ENCODE data around the gene PSMC3. TPM values are rescaled to one million over a fixed set of nuclear protein-coding genes. Genes with fewer than 3 reads are reported as not detected.
A peak's percentile ranks its signal among the peaks of the same experiment; 100 is the strongest.

The PSMC3 gene
- total RNA-seq, 2 donors from 2014 or later = 99.2 to 133 TPM

DNA sequence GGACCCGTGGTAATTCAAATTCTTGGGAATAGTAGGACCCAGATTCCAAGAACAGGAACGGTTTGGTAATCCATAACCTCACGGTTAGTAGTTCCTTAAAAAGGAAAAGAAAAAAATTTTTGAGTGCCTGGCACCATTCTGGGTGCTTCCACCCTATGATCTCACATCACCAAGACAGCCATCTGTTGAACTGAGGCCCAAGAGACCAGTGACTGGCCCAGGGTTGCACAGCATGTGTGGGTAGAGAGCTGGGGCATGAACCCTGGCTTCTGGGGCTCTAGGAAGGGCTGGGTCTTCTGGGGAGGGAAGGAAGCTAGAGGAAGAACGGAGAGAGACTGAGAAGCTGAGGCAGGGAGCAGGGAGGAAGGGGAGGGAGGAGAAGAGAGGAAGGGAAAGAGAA lies 43.2 kb downstream of the PSMC3 start:
- Histone ChIP-seq H3K9me3 (no peaks in the 10 kb centered on the region), H3K36me3 (no peaks in the 10 kb centered on the region), H3K27me3 (replicated peaks; ENCODE audit: insufficient read depth) (no peaks in the 10 kb centered on the region), H3K4me3 (no peak overlapping the region), H3K27ac (no peak overlapping the region), H3K4me1 (replicated peaks) (no peaks in the 10 kb centered on the region)
- 63% methylated on average over 4 of the region's 4 CpGs for WGBS
- no peak for DNase-seq (ENCODE audit: low spot score)
- TF ChIP-seq POLR2A (IDR thresholded peaks at IDR 0.05) (no peak), POLR2AphosphoS5 (IDR thresholded peaks at IDR 0.05) (no peak), CTCF (IDR thresholded peaks at IDR 0.05) (no peak)
- intact Hi-C loops (cut with DNase I) = no loop called here

DNA sequence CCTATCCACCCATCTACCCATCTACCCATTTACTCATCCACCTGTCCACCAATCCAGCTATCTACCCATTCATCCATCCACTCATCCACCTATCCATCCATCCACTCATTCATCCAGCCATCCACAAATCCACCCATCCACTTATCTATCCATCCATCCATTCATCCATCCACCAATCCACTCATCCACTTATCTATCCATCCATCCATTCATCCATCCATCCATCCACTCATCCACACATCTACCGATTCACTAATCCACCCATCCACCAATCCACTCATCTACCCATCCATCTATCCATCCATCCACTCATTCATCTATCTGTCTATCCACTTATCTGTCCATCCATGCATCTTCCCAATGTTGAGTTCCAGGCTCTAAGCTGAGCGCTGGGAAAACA lies 46.2 kb downstream of the PSMC3 start:
- intact Hi-C loops (cut with DNase I) = no loop called here

GRCh38 chr11:47379317-47379716 lies 46.9 kb downstream of the PSMC3 start:
- intact Hi-C loops (cut with DNase I) = loop anchor here (10.0 kb wide), 1 partner anchor 475 kb away; no protein-coding TSS in a partner anchor
- H3K36me3 ChIP-seq = no peaks in the 10 kb centered on the region
- H3K4me1 ChIP-seq (replicated peaks) = no peaks in the 10 kb centered on the region
- no peaks in the 10 kb centered on the region for H3K9me3 ChIP-seq
- WGBS = 83% methylated on average over 2 of the region's 2 CpGs
- no peak overlapping the region for H3K4me3 ChIP-seq
- no peak for TF ChIP-seq POLR2AphosphoS5 (IDR thresholded peaks at IDR 0.05)
- no peak for TF ChIP-seq CTCF (IDR thresholded peaks at IDR 0.05)
- TF ChIP-seq POLR2A (IDR thresholded peaks at IDR 0.05) = no peak
- no peaks in the 10 kb centered on the region for H3K27me3 ChIP-seq (replicated peaks; ENCODE audit: insufficient read depth)
- H3K27ac ChIP-seq = no peak overlapping the region
- no peak for DNase-seq (ENCODE audit: low spot score)

More for the DNA sequence above, 46.2 kb downstream of the PSMC3 start:
- Histone ChIP-seq H3K9me3 (no peaks in the 10 kb centered on the region), H3K4me3 (no peak overlapping the region), H3K36me3 (no peaks in the 10 kb centered on the region), H3K27ac (no peak overlapping the region), H3K4me1 (replicated peaks) (no peaks in the 10 kb centered on the region), H3K27me3 (replicated peaks; ENCODE audit: insufficient read depth) (no peaks in the 10 kb centered on the region)
- DNase-seq (ENCODE audit: low spot score) = no peak
- TF ChIP-seq POLR2AphosphoS5 (IDR thresholded peaks at IDR 0.05) = no peak
- no peak for TF ChIP-seq CTCF (IDR thresholded peaks at IDR 0.05)
- no peak for TF ChIP-seq POLR2A (IDR thresholded peaks at IDR 0.05)
- WGBS = 93% methylated on average over 2 of the region's 2 CpGs

DNA sequence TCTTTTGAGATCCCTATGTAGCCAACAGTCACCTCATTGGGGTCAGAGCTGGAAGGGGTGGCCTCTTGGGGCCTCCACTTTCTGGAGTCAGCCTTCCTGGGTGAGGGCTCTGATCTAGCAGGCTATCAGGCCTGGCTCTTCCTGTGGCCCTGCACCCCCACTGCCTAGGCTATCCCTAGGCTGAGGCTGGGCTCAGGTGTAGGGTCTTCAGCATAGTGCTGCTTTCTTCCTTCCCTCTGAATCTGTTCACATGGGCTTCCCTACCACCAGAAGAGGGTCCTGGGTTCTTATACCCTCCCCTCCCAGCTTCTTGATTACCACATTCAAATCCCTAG lies 47.4 kb downstream of the PSMC3 start:
- no peaks in the 10 kb centered on the region for H3K36me3 ChIP-seq
- H3K27ac ChIP-seq = no peak overlapping the region
- no peak for TF ChIP-seq POLR2AphosphoS5 (IDR thresholded peaks at IDR 0.05)
- no peak for TF ChIP-seq POLR2A (IDR thresholded peaks at IDR 0.05)
- TF ChIP-seq CTCF (IDR thresholded peaks at IDR 0.05) = no peak
- intact Hi-C loops (cut with DNase I) = loop anchor here (10.0 kb wide), 1 partner anchor 476 kb away; no protein-coding TSS in a partner anchor
- no peak for DNase-seq (ENCODE audit: low spot score)
- no peaks in the 10 kb centered on the region for H3K27me3 ChIP-seq (replicated peaks; ENCODE audit: insufficient read depth)
- H3K4me1 ChIP-seq (replicated peaks) = no peaks in the 10 kb centered on the region
- no peak overlapping the region for H3K4me3 ChIP-seq
- no peaks in the 10 kb centered on the region for H3K9me3 ChIP-seq

DNA sequence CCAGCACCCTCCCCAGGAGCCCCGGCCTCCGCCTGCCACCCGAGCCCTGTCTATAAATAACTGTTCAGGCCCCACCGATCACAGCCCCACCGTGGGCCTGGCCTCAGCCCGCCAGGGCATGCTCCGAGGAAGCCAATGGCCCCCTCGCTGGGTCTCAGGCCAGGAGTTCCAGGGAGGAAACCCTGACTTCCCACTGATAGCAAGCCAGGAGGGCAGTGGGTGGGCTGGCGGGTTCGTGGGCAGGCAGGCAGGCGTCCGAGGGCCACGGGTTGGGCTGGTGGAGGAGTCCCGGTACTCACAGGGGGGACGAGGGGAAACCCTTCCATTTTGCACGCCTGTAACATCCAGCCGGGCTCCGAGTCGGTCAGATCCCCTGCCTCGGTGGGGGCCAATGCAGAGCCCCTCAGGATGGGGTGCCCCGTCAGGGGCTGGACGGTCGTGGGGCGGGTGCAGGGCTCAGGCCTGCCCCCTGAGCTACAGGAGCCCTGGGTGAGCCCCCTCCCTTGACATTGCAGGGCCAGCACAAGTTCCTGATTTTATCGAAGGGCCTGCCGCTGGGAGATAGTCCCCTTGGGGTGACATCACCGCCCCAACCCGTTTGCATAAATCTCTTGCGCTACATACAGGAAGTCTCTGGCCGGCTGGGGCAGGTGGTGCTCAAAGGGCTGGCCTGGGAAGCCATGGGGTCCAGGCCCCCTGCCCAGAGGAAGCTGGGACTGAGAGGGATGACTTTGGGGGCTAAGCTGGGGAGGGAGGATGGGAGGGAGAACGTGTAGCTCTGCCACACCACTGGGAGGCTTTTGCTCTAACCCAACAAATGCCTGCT lies 48.0 kb downstream of the PSMC3 start, which contains the start of gene SPI1:
Gene SPI1, minus strand, starts transcription at position 538 of the 826 bp plus-strand sequence. Its CDS starts 194 bp downstream, at position 344.
- WGBS = 62% methylated on average over 18 of the region's 31 CpGs
- Histone ChIP-seq H3K9me3 (no peaks in the 10 kb centered on the region), H3K36me3 (no peaks in the 10 kb centered on the region), H3K4me1 (replicated peaks) (no peaks in the 10 kb centered on the region), H3K27ac (no peak within 1 kb of the TSS), H3K27me3 (replicated peaks; ENCODE audit: insufficient read depth) (no peaks in the 10 kb centered on the region), H3K4me3 (peak within 1 kb of the TSS; percentile 3 to 10)
- intact Hi-C loops (cut with DNase I) = loop anchor here (10.0 kb wide), 1 partner anchor 477 kb away; no protein-coding TSS in a partner anchor
- TF ChIP-seq POLR2AphosphoS5 (IDR thresholded peaks at IDR 0.05) (no peak), CTCF (IDR thresholded peaks at IDR 0.05) (no peak), POLR2A (IDR thresholded peaks at IDR 0.05) (no peak)
- DNase-seq (ENCODE audit: low spot score) = no peak
